HG03442 (cell line): ENCODE results near the gene LIPJ.

Experiments used
- ATAC-seq: cut with Tn5 transposase; IDR thresholded peaks from one replicate; pipeline ENCODE4 v1.9.1; 2021; ENCODE audit warnings: mild to moderate bottlenecking, moderate library complexity; ENCODE audit not compliant: unreplicated experiment

LIPJ gene

GRCh38 chr10:88594482-88594881 is 7.9 kb downstream of the LIPJ start:
- ATAC-seq: no peak

GRCh38 chr10:88598055-88598454 is 11.5 kb downstream of the LIPJ start:
- ATAC-seq: peak; percentile 74

GRCh38 chr10:88608052-88608732 is 21.6 kb downstream of the LIPJ start:
- ATAC-seq: peak; percentile 61

- ATAC-seq: no peak
Observed at GRCh38 chr10:88608780-88609179, 22.2 kb downstream of the LIPJ start.

GRCh38 chr10:88616250-88616977 is 29.9 kb downstream of the LIPJ start:
- ATAC-seq: no peak

- ATAC-seq: no peak
Observed at GRCh38 chr10:88617772-88618300, 31.3 kb downstream of the LIPJ start.

GRCh38 chr10:88618496-88618895 is 31.9 kb downstream of the LIPJ start:
- no peak for ATAC-seq

GRCh38 chr10:88620441-88620840 is 33.9 kb downstream of the LIPJ start:
- no peak for ATAC-seq

GRCh38 chr10:88623835-88624234 is 37.3 kb downstream of the LIPJ start:
- ATAC-seq: no peak

GRCh38 chr10:88624840-88625239 is 38.3 kb downstream of the LIPJ start:
- ATAC-seq: no peak

- ATAC-seq: no peak
Observed at GRCh38 chr10:88640186-88640585, 53.6 kb downstream of the LIPJ start.

GRCh38 chr10:88642209-88642608 is 55.6 kb downstream of the LIPJ start:
- ATAC-seq: no peak

GRCh38 chr10:88642963-88643362 is 56.4 kb downstream of the LIPJ start:
- no peak for ATAC-seq

GRCh38 chr10:88647061-88647615 is 60.6 kb downstream of the LIPJ start:
- ATAC-seq: no peak

GRCh38 chr10:88651101-88651551 is 64.6 kb downstream of the LIPJ start:
- ATAC-seq: no peak

GRCh38 chr10:88652616-88653015 is 66.1 kb downstream of the LIPJ start:
- no peak for ATAC-seq
